Right lobe of liver (tissue), 4 donors: Measurements from ENCODE around the gene AGK.

Source experiments
- POLR2A ChIP-seq: fragments of 450-650 bp; IDR thresholded peaks from one replicate; pipeline ENCODE4 v1.6.1; 2017; ENCODE audit warnings: antibody characterized with exemption, mild to moderate bottlenecking
- TF ChIP-seq, protein P1 (sequence below), 4 donors: fragments of 200-600 bp in 3 of 4; fragments of 450-650 bp in 1 of 4; IDR thresholded peaks; one replicate each; pipeline versions ENCODE4 v1.5.1 to v1.8.0; 2016 to 2022; ENCODE audit warnings: antibody characterized with exemption in 4 of 4, mild to moderate bottlenecking in 2 of 4
- donor health status: DM: no; HTN: no; CAD: no.
- donor health status: DM: no; HTN: no; CAD: no.
- donor health status: DM: no; HTN: yes; CAD: no.

DNA sequence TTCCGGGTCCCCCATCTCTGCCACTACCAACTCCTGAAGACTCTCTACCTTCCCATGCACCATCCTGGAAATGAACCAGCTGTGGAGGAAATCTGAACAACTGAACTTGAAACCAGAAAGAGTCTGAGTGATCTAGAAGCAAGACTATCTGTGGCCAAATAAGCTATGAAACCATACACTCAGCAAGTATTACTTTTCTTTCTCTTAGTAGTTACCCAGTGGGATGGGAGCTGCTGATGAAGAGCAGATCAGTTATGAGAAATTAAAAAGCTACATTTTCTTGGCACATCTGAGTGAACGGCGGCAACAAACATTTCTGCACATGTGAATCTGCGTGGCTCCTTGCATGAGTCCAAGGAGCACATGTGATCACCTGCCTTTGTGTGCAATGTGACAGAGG lies 31.6 kb upstream of the AGK start:
- TF ChIP-seq, protein P1, sequence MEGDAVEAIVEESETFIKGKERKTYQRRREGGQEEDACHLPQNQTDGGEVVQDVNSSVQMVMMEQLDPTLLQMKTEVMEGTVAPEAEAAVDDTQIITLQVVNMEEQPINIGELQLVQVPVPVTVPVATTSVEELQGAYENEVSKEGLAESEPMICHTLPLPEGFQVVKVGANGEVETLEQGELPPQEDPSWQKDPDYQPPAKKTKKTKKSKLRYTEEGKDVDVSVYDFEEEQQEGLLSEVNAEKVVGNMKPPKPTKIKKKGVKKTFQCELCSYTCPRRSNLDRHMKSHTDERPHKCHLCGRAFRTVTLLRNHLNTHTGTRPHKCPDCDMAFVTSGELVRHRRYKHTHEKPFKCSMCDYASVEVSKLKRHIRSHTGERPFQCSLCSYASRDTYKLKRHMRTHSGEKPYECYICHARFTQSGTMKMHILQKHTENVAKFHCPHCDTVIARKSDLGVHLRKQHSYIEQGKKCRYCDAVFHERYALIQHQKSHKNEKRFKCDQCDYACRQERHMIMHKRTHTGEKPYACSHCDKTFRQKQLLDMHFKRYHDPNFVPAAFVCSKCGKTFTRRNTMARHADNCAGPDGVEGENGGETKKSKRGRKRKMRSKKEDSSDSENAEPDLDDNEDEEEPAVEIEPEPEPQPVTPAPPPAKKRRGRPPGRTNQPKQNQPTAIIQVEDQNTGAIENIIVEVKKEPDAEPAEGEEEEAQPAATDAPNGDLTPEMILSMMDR (IDR thresholded peaks at IDR 0.05), result no peak
- no peak for TF ChIP-seq POLR2A
